ENCODE data around the gene ARIH2.
"Not testable (repeated sequence)": the region's sequence is repeated elsewhere in the genome, so short reads cannot be mapped to it uniquely, and the experiment has no call there.

The ARIH2 gene

GRCh38 chr3:48918388-48919214, at the start of gene ARIH2:
TSS of gene ARIH2 (plus strand) at chr3:48918842. CDS start at chr3:48927559, 8,717 bp downstream.
- peak; percentile 71 to 72 for DNase-seq

GRCh38 chr3:48877671-48878070, 41.0 kb upstream of the ARIH2 start:
- DNase-seq, result no peak

DNA sequence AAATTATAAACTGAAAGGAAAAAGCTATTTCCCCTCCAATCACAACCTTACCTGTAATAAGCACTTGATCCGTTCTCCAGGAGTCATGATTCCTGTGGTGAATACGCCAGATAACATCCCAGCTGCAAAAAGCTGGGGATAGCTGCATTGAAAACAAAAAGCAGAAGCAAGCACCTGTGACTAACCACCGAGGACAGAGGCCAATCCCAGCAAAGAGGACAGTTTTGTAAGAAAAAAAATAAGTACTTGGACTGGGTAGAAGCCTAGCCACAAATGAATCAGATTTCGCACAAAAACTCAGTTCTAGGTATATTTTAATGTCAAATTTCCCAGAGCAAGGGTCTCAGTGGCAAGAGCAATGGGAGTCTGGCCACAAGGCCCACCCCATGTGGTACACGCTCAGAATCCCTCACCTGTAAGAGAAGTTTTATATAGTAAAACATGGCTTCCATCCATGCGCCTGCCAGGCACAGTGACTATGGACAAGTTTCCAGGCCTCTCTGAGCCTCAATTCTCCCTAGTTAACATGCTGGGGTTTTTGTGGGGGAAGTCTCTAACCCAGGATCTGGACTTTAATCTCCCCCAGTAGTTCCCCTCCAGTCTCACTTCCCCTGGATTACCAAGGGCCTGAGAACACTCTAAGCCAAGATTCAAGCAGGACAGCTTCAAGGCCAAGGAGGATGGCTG, 39.2 kb upstream of the ARIH2 start:
- no peak for DNase-seq

DNA sequence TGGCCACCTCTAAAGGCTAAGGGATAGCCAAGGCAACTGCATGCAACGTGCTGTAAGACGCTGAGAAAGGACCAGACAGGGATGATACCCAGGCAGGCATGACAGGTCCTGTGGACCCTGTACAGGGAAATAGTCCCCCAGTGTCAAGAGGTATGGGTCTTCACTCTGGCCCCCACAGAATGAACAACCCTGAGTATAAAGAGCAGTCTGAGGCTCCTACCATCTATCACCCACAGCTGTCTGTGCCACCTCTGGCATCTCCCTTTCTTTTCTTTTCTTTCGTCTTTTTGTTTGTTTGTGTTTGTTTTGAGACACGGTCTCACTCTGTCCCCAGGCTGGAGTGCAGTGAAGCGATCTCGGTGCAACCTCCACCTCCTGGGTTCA, 38.7 kb upstream of the ARIH2 start:
- no peak for DNase-seq

DNA sequence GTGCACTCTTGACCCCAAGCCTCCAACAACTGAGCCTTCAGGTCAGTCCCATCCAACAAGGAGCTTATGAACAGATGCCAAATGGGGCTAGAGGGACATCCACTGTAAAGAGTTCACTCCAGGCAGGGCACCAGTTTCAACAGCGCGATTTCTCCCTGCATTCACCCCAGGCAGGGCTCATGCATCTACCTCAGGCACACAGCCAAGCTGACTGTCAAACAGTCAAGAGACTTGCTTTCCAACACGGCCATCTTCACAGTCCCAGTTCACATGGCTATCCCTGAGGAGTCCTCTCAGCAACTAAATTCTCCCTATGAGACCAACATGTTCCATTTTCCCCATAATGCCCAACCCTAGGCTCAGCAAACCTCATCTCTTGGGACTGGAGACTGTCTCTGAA, 37.6 kb upstream of the ARIH2 start:
- no peak for DNase-seq

DNA sequence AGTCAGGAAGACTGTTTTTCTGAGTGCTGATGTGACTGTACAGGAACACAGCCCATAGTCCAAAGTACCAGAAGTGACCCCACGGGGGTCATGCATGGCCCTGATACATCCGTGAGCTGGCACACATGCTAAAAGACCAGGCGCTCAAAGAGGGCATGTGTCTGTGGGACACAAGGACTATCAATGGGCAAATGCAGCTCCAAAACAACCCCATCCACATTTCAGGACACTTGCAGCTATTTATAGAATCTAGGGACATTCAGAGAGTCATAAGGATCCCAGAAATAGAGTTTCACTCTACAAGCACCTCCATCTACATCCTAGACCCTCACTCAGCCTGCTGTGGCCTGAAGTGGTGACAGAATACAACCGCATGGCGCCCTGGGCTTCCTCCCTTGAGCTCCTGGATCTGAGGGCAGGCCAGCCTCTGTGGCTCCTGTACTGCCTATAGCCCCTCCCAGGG, 37.0 kb upstream of the ARIH2 start:
- DNase-seq, result no peak

DNA sequence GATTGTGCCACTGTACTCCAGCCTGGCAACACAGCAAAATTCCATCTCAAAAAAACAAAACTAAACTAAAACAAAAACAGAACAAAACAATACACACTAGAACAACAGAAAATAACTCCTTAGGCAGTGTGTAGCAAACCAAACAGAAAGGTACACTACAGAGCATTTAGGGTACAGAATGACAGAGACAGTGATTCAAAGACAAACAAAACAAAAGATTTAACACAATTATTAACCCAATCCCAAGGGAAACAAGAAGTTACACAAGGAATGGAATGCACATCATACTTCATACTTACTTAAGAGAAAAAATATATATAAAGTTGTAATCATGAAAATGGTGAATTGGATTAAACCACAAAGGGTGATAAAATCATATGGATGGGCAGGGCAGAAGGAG, 32.9 kb upstream of the ARIH2 start:
- no peak for DNase-seq

GRCh38 chr3:48891606-48892005, 27.0 kb upstream of the ARIH2 start:
- DNase-seq, result no peak

DNA sequence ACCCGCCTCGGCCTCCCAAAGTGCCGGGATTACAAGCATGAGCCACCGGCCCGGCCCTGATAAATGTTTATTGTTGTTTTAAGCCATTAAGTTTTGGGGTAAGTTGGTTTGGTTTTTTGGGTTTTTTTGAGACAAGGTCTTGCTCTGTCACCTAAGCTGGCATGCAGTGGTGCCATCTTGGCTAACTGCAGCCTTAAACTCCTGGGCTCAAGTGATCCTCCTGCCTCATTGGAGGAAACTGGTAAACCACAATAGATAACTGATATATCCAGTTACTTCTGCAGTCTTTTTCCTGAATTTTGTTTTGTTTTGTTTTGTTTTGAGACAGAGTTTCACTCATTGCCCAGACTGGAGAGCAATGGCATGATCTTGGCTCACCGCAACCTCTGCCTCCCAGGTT, 24.1 kb upstream of the ARIH2 start:
- no peak for DNase-seq

GRCh38 chr3:48896936-48897335, 21.7 kb upstream of the ARIH2 start:
- no peak for DNase-seq

- no peak for DNase-seq
Measured at GRCh38 chr3:48897460-48898376, 20.9 kb upstream of the ARIH2 start.

GRCh38 chr3:48898383-48899234, 20.0 kb upstream of the ARIH2 start, which contains the start of gene SLC25A20:
TSS of gene SLC25A20 (minus strand) at chr3:48898882. CDS start at chr3:48898794, 88 bp downstream.
- peak; percentile 86 to 88 for DNase-seq

DNA sequence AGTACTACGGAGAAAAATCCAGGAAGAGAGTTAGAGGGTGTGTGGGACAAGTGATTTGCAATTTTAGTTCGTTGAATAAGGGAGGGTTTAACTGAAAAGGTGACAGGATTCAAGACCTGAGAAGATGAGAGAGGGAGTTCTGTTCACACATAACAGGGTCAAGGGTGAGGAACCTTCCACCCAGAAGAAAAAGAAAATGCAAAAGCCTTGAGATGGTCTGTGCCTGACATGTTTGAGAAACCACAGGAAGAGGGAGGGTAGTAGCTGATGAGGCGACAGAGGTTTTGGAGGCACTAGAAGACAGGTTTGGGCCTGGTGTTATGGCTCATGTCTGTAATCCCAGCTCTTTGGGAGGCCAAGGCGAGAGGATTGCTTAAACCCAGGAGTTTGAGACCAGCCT, 19.4 kb upstream of the ARIH2 start:
- DNase-seq, result no peak

DNA sequence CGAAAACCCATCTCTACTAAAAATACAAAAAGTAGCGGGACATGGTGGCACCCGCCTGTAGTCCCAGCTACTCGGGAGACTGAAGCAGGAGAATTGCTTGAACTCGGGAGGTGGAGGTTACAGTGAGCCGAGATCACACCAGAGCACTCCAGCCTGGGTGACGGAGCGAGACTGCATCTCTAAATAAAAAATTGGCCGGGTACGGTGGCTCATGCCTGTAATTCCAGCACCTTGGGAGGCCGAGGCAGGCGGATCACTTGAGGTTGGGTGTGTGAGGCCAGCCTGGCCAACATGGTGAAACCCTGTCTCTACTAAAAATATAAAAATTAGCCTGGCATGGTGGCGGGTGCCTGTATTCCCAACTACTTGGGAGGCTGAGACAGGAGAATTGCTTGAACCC, 11.6 kb upstream of the ARIH2 start:
- DNase-seq, result not testable (repeated sequence)

DNA sequence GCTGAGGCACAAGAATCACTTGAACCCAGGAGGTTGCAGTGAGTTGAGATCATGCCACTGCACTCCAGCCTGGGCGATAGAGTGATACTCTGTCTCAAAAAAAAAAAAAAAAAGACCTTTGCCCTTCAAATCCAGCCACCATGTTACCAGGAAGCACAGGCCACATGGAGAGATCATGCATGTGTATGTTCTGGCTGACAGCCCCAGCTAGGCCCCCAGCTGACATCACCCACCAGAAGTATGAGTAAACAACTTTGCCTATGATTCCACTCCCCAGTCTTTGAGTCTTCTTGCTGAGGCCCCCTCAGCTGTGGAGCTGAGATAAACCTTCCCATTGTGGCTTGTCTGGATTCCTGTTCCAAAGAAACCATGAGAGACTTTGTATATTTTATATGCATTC, 3.3 kb upstream of the ARIH2 start:
- no peak for DNase-seq

GRCh38 chr3:48919215-48920138, 835 bp downstream of the ARIH2 start:
- peak; percentile 33 to 35 for DNase-seq

DNA sequence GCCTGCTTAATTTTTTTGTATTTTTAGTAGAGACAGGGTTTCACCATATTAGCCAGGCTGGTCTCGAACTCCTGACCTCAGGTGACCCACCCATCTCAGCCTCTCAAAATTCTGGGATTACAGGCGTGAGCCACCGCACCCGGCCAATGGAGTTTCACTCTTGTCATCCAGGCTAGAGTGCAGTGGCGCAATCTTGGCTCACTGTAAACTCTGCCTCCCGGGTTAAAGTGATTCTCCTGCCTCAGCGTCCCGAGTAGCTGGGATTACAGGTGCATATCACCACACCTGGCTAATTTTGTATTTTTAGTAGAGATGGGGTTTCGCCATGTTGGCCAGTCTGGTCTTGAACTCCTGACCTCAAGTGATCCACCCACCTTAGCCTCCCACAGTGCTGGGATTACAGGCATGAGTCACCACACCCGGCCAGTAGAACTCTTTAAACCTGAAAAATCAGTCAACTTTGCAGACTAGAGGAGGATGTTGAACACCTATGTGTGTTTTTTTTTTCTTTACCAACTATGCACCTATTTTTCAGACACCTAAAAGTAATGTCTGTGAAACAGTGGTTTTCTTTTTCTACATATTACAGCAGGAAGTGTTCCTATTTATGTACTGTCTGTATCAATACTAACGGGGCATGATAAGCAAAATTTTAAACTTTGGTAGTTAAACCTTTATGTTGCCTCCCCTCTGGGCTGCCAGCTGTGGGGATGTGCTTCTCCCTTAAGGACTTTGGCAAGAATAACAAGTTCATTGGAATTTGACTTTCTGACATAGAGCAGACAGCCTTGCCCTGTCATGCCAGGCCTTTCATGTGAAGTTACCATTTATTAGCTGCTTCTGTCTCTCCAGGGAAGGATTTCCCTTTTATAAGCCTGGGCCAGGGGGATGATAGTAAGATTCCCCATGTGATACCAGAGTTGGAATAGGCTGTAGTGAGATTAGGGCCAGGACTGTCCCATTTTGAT, 8.1 kb downstream of the ARIH2 start:
- no peak for DNase-seq

DNA sequence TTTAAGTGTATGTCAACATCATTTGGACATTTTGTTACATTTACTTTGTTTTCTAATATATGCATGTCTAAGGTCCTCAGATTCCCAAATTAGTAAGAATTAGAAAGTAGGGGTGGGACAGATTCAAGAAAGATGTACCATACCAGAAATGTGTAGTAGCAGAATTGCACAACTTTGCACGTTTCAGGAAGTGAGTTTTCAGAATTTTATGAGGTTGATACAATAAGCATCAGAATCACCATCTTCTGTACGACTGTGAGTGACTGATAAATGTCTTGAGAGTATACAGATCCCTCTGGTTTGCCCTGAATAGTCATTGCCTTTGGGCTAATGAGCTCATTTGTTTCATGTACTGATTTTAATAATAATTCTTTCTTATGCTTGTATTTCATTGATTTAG, 9.3 kb downstream of the ARIH2 start:
- DNase-seq, result no peak

DNA sequence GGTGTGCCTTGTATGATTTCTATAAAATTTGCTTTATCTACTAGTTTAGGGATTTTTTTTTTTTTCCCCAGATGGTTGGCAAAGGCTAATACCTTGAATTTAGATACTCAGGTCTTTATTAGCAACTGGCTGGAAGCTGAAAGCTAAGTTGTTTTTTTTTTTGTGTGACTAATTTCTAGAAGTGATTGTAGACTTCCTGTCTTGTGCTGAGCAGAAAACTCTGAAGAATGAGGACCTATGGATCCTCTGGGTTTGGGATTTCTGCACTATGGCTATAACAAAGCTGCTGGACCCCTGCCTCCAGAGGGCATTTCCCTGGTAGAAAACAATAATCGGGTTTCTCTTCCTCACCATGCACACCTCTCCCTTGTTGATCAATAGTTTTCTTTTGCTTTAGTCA, 10.0 kb downstream of the ARIH2 start:
- DNase-seq, result no peak
